ENCODE results near the gene GHDC. TPM values are rescaled to one million over a fixed set of nuclear protein-coding genes. Genes with fewer than 3 reads are reported as not detected.

The GHDC gene
- total RNA-seq, 1 donor from 2014 or later = 5.3 TPM

- peaks cover 4% of the 10 kb centered on the region for H3K27me3 Mint-ChIP-seq (ENCODE audit: unreplicated experiment)
- no peak for DNase-seq
- no peaks in the 10 kb centered on the region for H3K36me3 Mint-ChIP-seq (ENCODE audit: unreplicated experiment)
- TF ChIP-seq CTCF (IDR thresholded peaks at IDR 0.05; ENCODE audit: partially characterized antibody, unreplicated experiment) = no peak
- H3K27ac Mint-ChIP-seq (ENCODE audit: unreplicated experiment) = no peak overlapping the region
- no peak overlapping the region for H3K4me3 Mint-ChIP-seq (ENCODE audit: unreplicated experiment)
- peaks cover 5% of the 10 kb centered on the region for H3K9me3 Mint-ChIP-seq (ENCODE audit: unreplicated experiment)
- peaks cover 6% of the 10 kb centered on the region for H3K4me1 Mint-ChIP-seq (ENCODE audit: low read depth, unreplicated experiment)
Observed at GRCh38 chr17:42202159-42202558, 7.9 kb upstream of the GHDC start.

GRCh38 chr17:42201458-42201772, 7.1 kb upstream of the GHDC start:
- Mint-ChIP-seq H3K9me3 (ENCODE audit: unreplicated experiment) (peaks cover 5% of the 10 kb centered on the region), H3K27me3 (ENCODE audit: unreplicated experiment) (peaks cover 5% of the 10 kb centered on the region), H3K27ac (ENCODE audit: unreplicated experiment) (peak overlapping the region; percentile 2), H3K4me3 (ENCODE audit: unreplicated experiment) (no peak overlapping the region), H3K4me1 (ENCODE audit: low read depth, unreplicated experiment) (peaks cover 6% of the 10 kb centered on the region), H3K36me3 (ENCODE audit: unreplicated experiment) (no peaks in the 10 kb centered on the region)
- TF ChIP-seq CTCF (IDR thresholded peaks at IDR 0.05; ENCODE audit: partially characterized antibody, unreplicated experiment) = no peak
- DNase-seq = no peak

- Mint-ChIP-seq H3K27me3 (ENCODE audit: unreplicated experiment) (peaks cover 8% of the 10 kb centered on the region), H3K9me3 (ENCODE audit: unreplicated experiment) (peaks cover 5% of the 10 kb centered on the region), H3K36me3 (ENCODE audit: unreplicated experiment) (no peaks in the 10 kb centered on the region), H3K27ac (ENCODE audit: unreplicated experiment) (peak overlapping the region; percentile 17), H3K4me1 (ENCODE audit: low read depth, unreplicated experiment) (peaks cover 6% of the 10 kb centered on the region), H3K4me3 (ENCODE audit: unreplicated experiment) (no peak overlapping the region)
- no peak for TF ChIP-seq CTCF (IDR thresholded peaks at IDR 0.05; ENCODE audit: partially characterized antibody, unreplicated experiment)
- DNase-seq = no peak
Observed at GRCh38 chr17:42200706-42201457, 6.6 kb upstream of the GHDC start.

- Mint-ChIP-seq H3K36me3 (ENCODE audit: unreplicated experiment) (no peaks in the 10 kb centered on the region), H3K27me3 (ENCODE audit: unreplicated experiment) (peaks cover 8% of the 10 kb centered on the region), H3K27ac (ENCODE audit: unreplicated experiment) (no peak overlapping the region), H3K4me3 (ENCODE audit: unreplicated experiment) (no peak overlapping the region), H3K9me3 (ENCODE audit: unreplicated experiment) (peaks cover 5% of the 10 kb centered on the region), H3K4me1 (ENCODE audit: low read depth, unreplicated experiment) (peaks cover 6% of the 10 kb centered on the region)
- no peak for DNase-seq
- TF ChIP-seq CTCF (IDR thresholded peaks at IDR 0.05; ENCODE audit: partially characterized antibody, unreplicated experiment) = no peak
Observed at GRCh38 chr17:42199416-42200011, 5.2 kb upstream of the GHDC start.

- no peak overlapping the region for H3K4me3 Mint-ChIP-seq (ENCODE audit: unreplicated experiment)
- peaks cover 6% of the 10 kb centered on the region for H3K4me1 Mint-ChIP-seq (ENCODE audit: low read depth, unreplicated experiment)
- no peak for DNase-seq
- H3K27ac Mint-ChIP-seq (ENCODE audit: unreplicated experiment) = no peak overlapping the region
- no peaks in the 10 kb centered on the region for H3K36me3 Mint-ChIP-seq (ENCODE audit: unreplicated experiment)
- TF ChIP-seq CTCF (IDR thresholded peaks at IDR 0.05; ENCODE audit: partially characterized antibody, unreplicated experiment) = no peak
- H3K9me3 Mint-ChIP-seq (ENCODE audit: unreplicated experiment) = peaks cover 6% of the 10 kb centered on the region
- peaks cover 8% of the 10 kb centered on the region for H3K27me3 Mint-ChIP-seq (ENCODE audit: unreplicated experiment)
Observed at GRCh38 chr17:42198897-42199296, 4.6 kb upstream of the GHDC start.
